HEK293T (cell line): ENCODE results near the gene TCIRG1.

Experiments used
- CTCF ChIA-PET: fragments of 350-600 bp; formaldehyde crosslinking; extraction: SDS; loops from one replicate; lab custom pipeline; 2021; ENCODE audit warnings: antibody characterized with exemption, inconsistent platforms; lab: Yijun Ruan, JAX
- POLR2A ChIA-PET: fragments of 350-600 bp; formaldehyde crosslinking; extraction: SDS; loops from one replicate; lab custom pipeline; 2020; ENCODE audit warnings: antibody characterized with exemption, inconsistent platforms; lab: Yijun Ruan, JAX
- DNase-seq: peaks from one replicate; pipeline ENCODE4 v3.0.0; 2012; ENCODE audit warnings: mixed read lengths; ENCODE audit errors: extremely low spot score
- ARNT ChIP-seq: fragments of 450-650 bp; IDR thresholded peaks from 2 replicates; pipeline ENCODE4 v1.6.1; 2017; ENCODE audit warnings: mild to moderate bottlenecking
- BHLHE40 ChIP-seq: fragments of 450-650 bp; IDR thresholded peaks from 2 replicates; pipeline ENCODE4 v1.6.1; 2016; ENCODE audit warnings: mild to moderate bottlenecking, moderate library complexity, borderline replicate concordance
- CTBP1 ChIP-seq: fragments of 450-650 bp; IDR thresholded peaks from 2 replicates; pipeline ENCODE4 v1.6.1; 2016; ENCODE audit warnings: borderline replicate concordance
- ELF4 ChIP-seq: fragments of 450-650 bp; IDR thresholded peaks from 2 replicates; pipeline ENCODE4 v1.6.1; 2017; ENCODE audit warnings: antibody characterized with exemption
- FOXA1 ChIP-seq: fragments of 450-650 bp; IDR thresholded peaks from 2 replicates; pipeline ENCODE4 v1.6.1; 2016; ENCODE audit warnings: mild to moderate bottlenecking
- FOXK2 ChIP-seq: fragments of 450-650 bp; IDR thresholded peaks from 2 replicates; pipeline ENCODE4 v1.6.1; 2016; ENCODE audit warnings: mild to moderate bottlenecking
- FOXM1 ChIP-seq: fragments of 450-650 bp; IDR thresholded peaks from 2 replicates; pipeline ENCODE4 v1.6.1; 2017; ENCODE audit warnings: mild to moderate bottlenecking, borderline replicate concordance
- L3MBTL2 ChIP-seq: fragments of 450-650 bp; conservative IDR thresholded peaks from 2 replicates; pipeline ENCODE4 v1.6.1; 2016; ENCODE audit warnings: mild to moderate bottlenecking
- NFRKB ChIP-seq: fragments of 450-650 bp; IDR thresholded peaks from 2 replicates; pipeline ENCODE4 v1.6.1; 2016; ENCODE audit warnings: mild to moderate bottlenecking, moderate library complexity
- SP1 ChIP-seq: fragments of 450-650 bp; IDR thresholded peaks from 2 replicates; pipeline ENCODE4 v1.6.1; 2017
- SUZ12 ChIP-seq: fragments of 450-650 bp; IDR thresholded peaks from 2 replicates; pipeline ENCODE4 v1.6.1; 2016; ENCODE audit warnings: mild to moderate bottlenecking
- TARDBP ChIP-seq: fragments of 450-650 bp; IDR thresholded peaks from 2 replicates; pipeline ENCODE4 v1.6.1; 2016
- ZNF384 ChIP-seq: fragments of 450-650 bp; IDR thresholded peaks from 2 replicates; pipeline ENCODE4 v1.6.1; 2016
- TF ChIP-seq, protein P1 (sequence below): fragments of 450-650 bp; IDR thresholded peaks from 2 replicates; pipeline ENCODE4 v1.6.1; 2016

Gene TCIRG1

DNA sequence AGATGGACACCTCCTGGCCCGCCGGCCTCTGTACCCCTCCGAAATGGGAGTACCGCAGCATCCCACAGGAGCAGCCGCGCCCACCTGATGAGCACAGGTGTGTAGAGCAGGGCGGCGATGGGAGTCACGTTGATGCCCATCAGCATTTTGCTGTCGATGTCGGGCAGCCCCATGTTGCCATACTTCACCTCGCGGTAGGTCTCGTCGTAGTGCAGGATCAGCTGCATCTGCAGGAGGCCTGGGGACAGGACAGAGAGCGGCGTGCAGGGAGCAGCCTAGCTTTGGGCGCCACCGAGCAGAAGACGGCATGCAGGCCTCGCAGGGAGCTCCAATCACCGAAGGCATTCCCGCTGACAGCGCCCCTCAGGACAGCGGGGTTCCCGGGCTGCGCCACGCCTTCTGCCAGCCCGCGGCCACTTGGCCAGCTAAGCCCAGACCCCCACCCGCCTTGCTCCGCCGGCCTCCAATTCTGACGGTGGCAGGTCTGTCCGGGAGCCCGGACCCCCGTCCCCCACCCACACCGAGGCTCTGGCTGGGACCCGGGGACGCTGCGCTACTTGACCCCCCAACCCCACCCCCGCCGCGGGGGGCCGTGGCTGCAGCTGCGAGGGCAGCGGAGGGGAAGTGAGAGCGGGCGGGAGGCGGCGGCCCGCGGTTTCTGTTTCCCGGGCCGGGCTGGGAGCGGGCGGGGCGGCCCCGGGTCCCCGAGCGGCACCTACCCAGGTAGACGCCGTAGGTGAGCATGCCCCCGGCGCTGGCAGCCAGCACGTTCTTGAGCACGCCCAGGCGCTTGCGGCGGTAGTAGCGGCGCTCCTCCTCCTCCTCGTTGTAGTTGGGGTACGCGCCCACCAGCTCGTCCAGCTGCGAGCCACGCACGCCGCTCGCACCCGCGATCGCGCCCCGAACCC is 35.6 kb upstream of the TCIRG1 start:
- ChIA-PET POLR2A (no interaction called here), CTCF (no interaction called here)
- DNase-seq: peak; percentile 28
- no peak for TF ChIP-seq FOXM1
- no peak for TF ChIP-seq NFRKB
- TF ChIP-seq, protein P1, sequence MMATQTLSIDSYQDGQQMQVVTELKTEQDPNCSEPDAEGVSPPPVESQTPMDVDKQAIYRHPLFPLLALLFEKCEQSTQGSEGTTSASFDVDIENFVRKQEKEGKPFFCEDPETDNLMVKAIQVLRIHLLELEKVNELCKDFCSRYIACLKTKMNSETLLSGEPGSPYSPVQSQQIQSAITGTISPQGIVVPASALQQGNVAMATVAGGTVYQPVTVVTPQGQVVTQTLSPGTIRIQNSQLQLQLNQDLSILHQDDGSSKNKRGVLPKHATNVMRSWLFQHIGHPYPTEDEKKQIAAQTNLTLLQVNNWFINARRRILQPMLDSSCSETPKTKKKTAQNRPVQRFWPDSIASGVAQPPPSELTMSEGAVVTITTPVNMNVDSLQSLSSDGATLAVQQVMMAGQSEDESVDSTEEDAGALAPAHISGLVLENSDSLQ: no peak
- no peak for TF ChIP-seq SUZ12
- TF ChIP-seq ARNT: no peak
- no peak for TF ChIP-seq TARDBP
- TF ChIP-seq ZNF384: no peak
- no peak for TF ChIP-seq CTBP1

DNA sequence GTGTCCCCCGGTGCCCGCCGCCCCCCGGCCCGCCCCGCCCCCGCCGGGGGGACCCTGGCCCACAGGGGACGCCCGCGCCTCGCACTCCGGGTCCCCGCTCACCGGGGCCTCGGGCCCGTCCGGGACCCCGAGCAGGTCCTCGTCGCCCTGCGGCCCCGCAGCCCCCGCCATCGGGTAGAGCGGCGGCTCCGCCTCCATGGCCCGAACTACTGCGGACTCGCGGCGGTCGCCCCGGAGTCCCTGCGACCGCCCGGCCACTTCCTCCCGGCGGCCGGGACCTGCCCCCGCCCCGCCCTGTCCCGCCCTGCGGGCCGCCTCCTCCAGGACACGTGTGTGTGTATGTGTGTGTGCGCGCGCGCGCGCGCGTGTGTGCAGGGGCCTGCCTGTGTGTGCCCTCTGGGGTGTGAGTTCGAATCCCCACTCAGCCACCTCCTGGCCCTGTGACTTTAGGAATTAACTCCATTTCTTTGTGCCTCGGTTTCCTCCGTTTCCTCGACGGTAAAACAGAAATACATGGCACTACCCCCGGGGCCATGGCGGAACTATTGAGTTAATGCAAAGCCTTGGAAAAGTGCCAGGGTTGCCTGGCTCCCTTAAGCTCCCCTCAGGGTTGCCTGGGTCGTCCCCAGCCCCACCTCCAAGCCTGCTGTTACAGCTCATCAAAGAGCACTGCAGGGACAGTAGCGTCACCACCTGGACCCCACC is 34.8 kb upstream of the TCIRG1 start, which contains the start of gene UNC93B1:
Gene UNC93B1 (minus strand): TSS at position 252 of the 705 bp plus-strand sequence. CDS start 54 bp downstream, at position 198.
- DNase-seq: peak; percentile 83
- CTCF ChIA-PET: no interaction called here
- POLR2A ChIA-PET: no interaction called here
- TF ChIP-seq TARDBP (no peak), SUZ12 (no peak), ARNT (no peak), ELF4 (no peak), FOXM1 (no peak), BHLHE40 (no peak), NFRKB (no peak), SP1 (no peak), L3MBTL2 (peak; percentile 46; the same call in 1 of the 2 replicates)

DNA sequence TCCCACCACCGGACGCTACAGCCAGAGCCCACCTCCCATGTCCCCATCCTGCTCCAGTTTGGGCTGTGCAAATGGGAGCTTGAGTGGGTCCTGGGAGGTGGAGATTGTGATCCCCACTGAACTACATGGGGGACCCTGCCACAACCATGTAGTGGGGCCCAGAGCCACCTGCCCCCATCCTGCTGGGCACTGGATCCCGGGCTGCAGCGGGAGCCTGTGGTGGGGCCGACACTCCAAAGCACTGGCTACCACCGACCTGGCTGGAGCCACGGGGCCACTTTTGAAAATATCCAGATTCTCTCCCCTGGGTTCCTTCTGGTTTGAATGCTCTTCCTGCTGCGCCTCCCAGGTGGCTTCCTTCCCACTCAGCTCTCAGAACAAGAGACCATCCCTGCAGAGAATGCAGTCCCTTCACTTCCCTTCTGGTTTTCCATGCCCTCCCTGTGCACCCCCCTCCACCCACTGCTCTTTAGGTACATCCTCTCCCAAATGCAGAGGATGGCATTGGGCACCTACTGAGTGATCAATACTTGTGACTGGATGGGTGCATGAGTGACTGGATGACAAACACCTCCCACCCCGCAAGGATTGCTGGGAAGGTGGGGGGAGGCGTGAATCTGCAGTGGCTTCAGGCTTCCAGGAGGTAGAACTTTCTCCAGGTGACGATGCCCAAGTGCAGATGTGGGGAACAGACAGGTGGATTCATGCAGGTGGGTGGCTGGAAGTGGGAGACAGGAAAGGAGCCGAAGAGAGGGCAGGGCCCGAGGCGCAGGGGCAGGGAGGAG is 34.1 kb upstream of the TCIRG1 start:
- POLR2A ChIA-PET: no interaction called here
- DNase-seq: no peak
- TF ChIP-seq CTBP1: no peak
- no peak for TF ChIP-seq FOXK2
- no peak for TF ChIP-seq ELF4
- CTCF ChIA-PET: no interaction called here

DNA sequence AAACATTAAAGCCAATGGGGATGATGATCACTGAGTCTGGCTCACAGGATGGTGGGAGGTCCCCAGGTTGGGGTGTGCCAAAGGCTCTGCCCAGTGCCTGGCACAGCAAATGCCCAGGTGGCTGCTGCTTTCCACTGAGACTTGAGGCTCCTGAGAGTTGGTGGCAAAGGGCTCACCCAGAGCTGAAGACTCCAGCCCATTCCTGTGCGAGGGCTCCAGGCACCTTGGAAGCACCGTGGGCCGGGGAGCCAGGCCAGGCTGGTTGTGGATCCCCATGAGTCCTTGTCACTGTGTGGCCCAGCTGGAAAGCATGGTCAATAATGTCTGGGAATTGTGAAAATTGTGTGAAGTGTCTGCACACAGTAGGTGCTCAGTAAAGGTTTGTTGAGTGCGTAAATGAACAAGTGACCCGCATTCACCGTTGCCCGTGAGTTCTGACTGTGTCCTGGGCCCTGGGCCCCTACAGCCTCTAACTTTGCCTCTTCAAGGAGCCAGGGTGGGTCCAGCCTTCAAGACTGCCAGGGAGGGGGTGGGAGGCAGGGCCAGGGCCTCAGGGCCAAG is 32.1 kb upstream of the TCIRG1 start:
- no peak for TF ChIP-seq ZNF384
- TF ChIP-seq FOXA1: no peak
- TF ChIP-seq TARDBP: no peak
- no peak for TF ChIP-seq BHLHE40
- TF ChIP-seq SP1: no peak
- CTCF ChIA-PET: no interaction called here
- POLR2A ChIA-PET: no interaction called here
- DNase-seq: no peak

DNA sequence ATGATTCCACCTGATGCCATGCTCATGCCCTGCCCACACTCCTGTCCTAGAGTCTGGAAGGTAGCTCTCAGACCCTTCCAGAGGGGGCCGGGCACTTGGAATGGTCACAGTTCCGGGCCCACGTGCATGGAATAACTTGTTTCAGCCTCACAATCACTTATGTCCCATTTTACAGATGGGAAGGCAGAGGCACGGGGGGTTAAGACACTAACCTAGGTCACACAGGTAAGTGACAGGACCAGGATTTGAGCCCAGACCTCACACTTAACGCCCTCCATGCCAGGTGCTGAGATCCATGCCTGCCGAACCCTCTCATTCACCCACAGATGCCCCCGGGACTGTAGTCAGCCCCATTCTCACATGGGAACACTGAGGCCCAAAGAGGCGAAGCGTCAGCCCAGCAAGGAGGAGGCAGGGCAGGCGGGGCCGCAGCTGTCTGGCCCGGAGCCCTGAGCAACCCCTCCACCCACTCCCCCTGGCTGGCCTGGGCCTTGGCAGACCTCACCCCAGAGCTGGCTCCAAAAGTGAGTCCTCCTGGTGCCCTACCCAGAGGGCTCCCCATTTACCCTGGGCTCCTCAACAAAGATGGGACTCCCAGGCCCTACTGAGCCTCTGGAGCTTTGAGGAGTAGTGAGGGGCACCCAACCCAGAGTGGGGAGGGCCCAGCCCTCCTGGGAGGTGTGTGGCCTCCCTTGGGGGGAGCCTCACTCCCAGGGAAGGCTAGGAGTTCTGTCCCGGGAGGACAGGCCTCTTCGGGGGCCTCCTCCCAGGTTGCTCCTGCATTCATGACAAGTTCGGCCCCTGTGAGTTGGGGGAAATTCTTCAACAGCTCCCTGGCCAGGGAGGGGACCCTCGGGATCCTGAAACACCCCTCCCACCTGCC is 31.1 kb upstream of the TCIRG1 start:
- POLR2A ChIA-PET: no interaction called here
- CTCF ChIA-PET: no interaction called here

DNA sequence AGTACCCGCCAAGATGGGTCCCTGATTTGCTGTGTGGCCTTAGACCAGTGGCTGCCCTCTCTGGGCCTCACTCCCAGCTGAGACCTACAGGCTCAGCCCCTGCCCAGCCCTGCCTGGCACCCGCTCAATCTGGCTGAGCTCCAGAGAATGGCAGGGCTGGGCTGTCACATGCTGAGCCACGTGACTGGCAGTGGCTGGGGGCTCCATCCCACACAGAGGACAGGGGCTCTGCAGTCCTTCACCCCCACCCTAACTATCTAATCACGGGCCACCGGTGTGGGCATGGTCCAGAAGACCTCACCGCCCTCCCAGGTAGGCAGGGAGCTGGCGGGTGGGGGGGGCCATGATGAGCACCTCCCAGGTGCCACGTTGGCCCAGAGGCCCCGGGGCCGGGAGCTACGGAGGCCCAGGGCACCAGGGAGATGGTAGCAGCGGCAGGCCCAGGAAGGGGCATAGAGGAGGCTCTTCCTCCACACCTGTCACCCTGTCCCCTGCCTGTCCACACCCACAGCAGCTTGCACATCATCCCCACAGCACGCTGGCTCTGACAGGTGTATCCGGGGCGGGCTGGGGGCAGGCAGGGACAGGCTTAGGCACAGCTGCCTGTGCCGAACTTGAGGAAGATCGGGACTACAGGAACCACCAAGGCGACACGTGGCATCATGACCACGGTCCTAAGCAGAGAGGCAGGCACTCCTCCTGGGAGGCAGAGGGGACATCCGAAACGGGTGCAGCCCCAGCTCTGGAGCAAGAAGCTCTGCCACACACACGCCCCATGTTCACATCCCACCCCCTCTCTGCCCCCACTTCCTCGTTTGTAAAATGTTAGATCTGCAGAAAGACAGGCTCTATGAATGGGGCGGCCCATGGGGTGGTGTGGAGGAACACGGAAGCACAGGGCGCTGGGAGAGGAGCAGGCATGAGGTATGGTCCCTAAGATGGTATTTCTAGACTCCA is 30.2 kb upstream of the TCIRG1 start:
- DNase-seq: no peak
- POLR2A ChIA-PET: interaction anchor here (1.0 kb wide), 1 partner anchor 10 kb away, joined by 3 read pairs; no protein-coding TSS in a partner anchor
- CTCF ChIA-PET: no interaction called here
- TF ChIP-seq FOXM1: no peak
- TF ChIP-seq, protein P1: no peak
- TF ChIP-seq BHLHE40: no peak

More for the DNA sequence above, 31.1 kb upstream of the TCIRG1 start:
- TF ChIP-seq TARDBP (no peak), CTBP1 (no peak), L3MBTL2 (no peak)
- no peak for DNase-seq
